ENCODE data around the gene P2RX7. TPM values are rescaled to one million over a fixed set of nuclear protein-coding genes. Genes with fewer than 3 reads are reported as not detected.
A peak's percentile ranks its signal among the peaks of the same experiment; 100 is the strongest.

P2RX7 gene
- total RNA-seq, 2 donors from 2014 or later, result 1.4 to 11.8 TPM

DNA sequence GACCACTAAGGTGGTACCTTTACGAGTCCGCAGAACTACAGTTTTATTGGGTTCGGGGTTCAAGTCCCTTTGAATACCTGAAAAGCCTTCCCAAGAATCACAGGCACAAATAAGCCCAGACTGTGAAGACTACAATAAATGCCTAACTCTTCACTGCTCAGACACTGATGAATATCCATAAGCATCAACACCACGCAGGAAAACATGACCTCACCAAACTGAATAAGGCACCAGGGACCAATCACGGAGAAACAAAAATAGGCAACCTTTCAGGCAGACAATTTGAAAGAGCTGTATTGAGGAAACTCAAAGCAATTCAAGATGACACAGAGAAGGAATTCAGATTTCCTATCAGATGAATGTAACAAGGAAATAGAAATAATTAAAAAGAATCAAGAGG is 24.2 kb upstream of the P2RX7 start:
- WGBS, result 54% methylated on average over 5 of the region's 5 CpGs
- intact Hi-C loops (cut with DNase I), result loop anchor here (5.0 to 10.0 kb wide), 2 partner anchors 464 to 526 kb away; partner anchors contain the start of genes CABP1 and POP5

DNA sequence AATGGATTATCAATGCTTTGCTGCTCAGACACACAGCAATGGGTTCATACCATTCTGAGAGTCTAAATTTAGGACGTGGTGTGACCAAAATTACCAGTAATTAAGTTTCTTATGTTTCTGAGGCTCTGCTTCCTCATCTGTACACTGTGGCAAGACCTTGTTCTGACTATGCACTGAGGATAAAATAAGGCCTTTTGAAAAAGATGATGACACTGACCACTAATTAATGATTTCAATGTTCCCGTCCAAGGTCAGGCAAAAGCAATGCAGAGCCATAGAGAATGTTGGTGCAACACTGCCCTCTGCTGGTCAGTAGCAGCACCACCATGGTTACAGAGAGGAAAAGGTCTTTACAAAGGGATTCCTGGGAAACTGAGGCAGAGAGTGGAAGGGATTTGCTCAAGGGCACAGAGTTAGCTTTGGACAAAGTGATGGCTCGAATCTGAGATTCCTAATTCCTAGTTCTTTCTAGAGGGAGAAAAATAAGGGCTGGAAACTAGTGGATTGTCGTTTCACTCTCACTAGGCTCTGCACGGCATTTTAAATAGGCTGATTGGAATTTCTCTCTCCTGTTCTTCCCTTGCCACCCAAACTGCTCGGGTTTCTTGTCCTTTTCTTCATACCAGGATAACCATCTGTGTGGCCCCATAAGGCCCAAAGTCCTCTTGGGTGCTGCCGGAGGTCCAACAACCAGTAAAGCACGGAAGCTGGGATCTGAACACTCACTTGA is 22.3 kb upstream of the P2RX7 start:
- Histone ChIP-seq H3K4me1 (replicated peaks) (no peaks in the 10 kb centered on the region), H3K36me3 (no peaks in the 10 kb centered on the region), H3K27ac (no peak overlapping the region), H3K4me3 (no peak overlapping the region), H3K27me3 (replicated peaks; ENCODE audit: insufficient read depth) (no peaks in the 10 kb centered on the region), H3K9me3 (no peaks in the 10 kb centered on the region)
- DNase-seq (ENCODE audit: low spot score), result peak; percentile 54
- intact Hi-C loops (cut with DNase I), result no loop called here
- WGBS, result 58% methylated on average over 8 of the region's 8 CpGs
- TF ChIP-seq POLR2AphosphoS5 (IDR thresholded peaks at IDR 0.05) (peak; percentile 26), POLR2A (IDR thresholded peaks at IDR 0.05) (no peak)
- TF ChIP-seq, protein P1, sequence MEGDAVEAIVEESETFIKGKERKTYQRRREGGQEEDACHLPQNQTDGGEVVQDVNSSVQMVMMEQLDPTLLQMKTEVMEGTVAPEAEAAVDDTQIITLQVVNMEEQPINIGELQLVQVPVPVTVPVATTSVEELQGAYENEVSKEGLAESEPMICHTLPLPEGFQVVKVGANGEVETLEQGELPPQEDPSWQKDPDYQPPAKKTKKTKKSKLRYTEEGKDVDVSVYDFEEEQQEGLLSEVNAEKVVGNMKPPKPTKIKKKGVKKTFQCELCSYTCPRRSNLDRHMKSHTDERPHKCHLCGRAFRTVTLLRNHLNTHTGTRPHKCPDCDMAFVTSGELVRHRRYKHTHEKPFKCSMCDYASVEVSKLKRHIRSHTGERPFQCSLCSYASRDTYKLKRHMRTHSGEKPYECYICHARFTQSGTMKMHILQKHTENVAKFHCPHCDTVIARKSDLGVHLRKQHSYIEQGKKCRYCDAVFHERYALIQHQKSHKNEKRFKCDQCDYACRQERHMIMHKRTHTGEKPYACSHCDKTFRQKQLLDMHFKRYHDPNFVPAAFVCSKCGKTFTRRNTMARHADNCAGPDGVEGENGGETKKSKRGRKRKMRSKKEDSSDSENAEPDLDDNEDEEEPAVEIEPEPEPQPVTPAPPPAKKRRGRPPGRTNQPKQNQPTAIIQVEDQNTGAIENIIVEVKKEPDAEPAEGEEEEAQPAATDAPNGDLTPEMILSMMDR (IDR thresholded peaks at IDR 0.05), result peak; percentile 74 to 91 (median 85)

More for the DNA sequence above, 24.2 kb upstream of the P2RX7 start:
- TF ChIP-seq POLR2AphosphoS5 (IDR thresholded peaks at IDR 0.05), result no peak
- TF ChIP-seq, protein P1 (IDR thresholded peaks at IDR 0.05), result no peak
- TF ChIP-seq POLR2A (IDR thresholded peaks at IDR 0.05), result no peak
- H3K36me3 ChIP-seq, result no peaks in the 10 kb centered on the region
- no peak for DNase-seq (ENCODE audit: low spot score)
- no peak overlapping the region for H3K27ac ChIP-seq
- H3K4me3 ChIP-seq, result no peak overlapping the region
- no peaks in the 10 kb centered on the region for H3K9me3 ChIP-seq
- H3K27me3 ChIP-seq (replicated peaks; ENCODE audit: insufficient read depth), result no peaks in the 10 kb centered on the region
- H3K4me1 ChIP-seq (replicated peaks), result no peaks in the 10 kb centered on the region

DNA sequence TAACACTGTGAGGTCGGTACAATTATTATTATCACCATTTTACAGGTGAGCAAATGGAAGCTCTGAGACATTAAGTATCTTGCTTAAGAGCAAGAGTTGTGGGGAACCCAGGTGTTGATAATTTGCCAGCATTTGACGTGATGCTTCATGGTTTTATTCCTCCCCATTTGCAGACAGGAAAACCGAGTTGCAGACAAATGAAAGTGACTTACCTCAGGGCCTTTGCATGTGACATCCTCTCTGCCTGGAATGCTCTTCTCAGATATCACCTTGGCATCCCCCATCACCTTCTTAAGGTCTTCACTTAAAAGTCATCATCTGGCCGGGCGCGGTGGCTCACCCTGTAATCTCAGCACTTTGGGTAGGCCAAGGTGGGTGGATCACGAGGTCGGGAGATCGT is 21.0 kb upstream of the P2RX7 start:
- no peak for DNase-seq (ENCODE audit: low spot score)

DNA sequence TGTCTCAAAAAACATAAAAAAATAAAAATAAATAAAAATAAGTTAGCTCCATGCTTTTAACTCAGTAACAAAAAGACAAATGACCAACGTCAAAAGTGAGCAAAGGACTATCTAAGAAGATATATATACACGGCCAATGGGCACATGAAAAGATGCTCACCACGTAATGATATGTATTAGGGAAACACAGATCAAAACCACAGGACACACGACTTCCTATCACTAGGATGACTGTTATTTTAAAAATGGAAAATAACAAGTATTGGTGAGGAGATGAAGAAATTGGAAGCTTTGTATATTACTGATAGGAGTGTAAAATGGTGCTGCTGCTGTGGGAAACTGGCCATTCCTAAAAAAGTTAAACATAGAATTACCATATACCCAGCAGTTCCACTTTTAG is 20.2 kb upstream of the P2RX7 start:
- intact Hi-C loops (cut with DNase I), result no loop called here
- TF ChIP-seq POLR2A (IDR thresholded peaks at IDR 0.05) (no peak), POLR2AphosphoS5 (IDR thresholded peaks at IDR 0.05) (no peak)
- TF ChIP-seq, protein P1 (IDR thresholded peaks at IDR 0.05), result no peak
- Histone ChIP-seq H3K9me3 (no peaks in the 10 kb centered on the region), H3K27ac (no peak overlapping the region), H3K4me1 (replicated peaks) (no peaks in the 10 kb centered on the region), H3K36me3 (no peaks in the 10 kb centered on the region), H3K27me3 (replicated peaks; ENCODE audit: insufficient read depth) (no peaks in the 10 kb centered on the region), H3K4me3 (no peak overlapping the region)
- 60% methylated on average over 4 of the region's 4 CpGs for WGBS
- DNase-seq (ENCODE audit: low spot score), result no peak

More for the DNA sequence above, 21.0 kb upstream of the P2RX7 start:
- no peak for TF ChIP-seq POLR2AphosphoS5 (IDR thresholded peaks at IDR 0.05)
- TF ChIP-seq, protein P1 (IDR thresholded peaks at IDR 0.05), result no peak
- no peak for TF ChIP-seq POLR2A (IDR thresholded peaks at IDR 0.05)
- no peak overlapping the region for H3K4me3 ChIP-seq
- H3K9me3 ChIP-seq, result no peaks in the 10 kb centered on the region
- H3K27ac ChIP-seq, result no peak overlapping the region
- 73% methylated on average over 9 of the region's 9 CpGs for WGBS
- no peaks in the 10 kb centered on the region for H3K4me1 ChIP-seq (replicated peaks)
- no peaks in the 10 kb centered on the region for H3K27me3 ChIP-seq (replicated peaks; ENCODE audit: insufficient read depth)
- H3K36me3 ChIP-seq, result no peaks in the 10 kb centered on the region
- intact Hi-C loops (cut with DNase I), result no loop called here

DNA sequence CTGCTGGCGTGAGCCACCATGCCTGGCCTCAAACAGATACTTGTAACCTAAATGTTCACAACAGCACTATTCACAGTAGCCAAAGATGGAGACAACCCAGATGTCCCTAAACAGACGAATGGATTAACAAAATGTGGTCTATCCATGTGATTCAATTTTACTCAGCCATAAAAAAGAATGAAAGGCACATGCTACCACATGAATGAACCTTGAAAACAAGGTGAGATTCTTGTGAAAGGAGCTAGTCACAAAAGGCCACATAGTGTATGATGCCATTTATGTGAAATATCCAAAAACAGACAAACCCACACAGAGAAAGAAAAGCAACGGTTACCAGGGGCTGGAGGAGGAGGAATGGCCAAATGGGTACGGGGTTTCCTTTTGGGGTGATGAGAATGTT is 19.6 kb upstream of the P2RX7 start:
- WGBS, result 57% methylated on average over 4 of the region's 4 CpGs
- Histone ChIP-seq H3K4me1 (replicated peaks) (no peaks in the 10 kb centered on the region), H3K27me3 (replicated peaks; ENCODE audit: insufficient read depth) (no peaks in the 10 kb centered on the region), H3K4me3 (no peak overlapping the region), H3K36me3 (no peaks in the 10 kb centered on the region), H3K27ac (no peak overlapping the region), H3K9me3 (no peaks in the 10 kb centered on the region)
- TF ChIP-seq, protein P1 (IDR thresholded peaks at IDR 0.05), result no peak
- TF ChIP-seq POLR2A (IDR thresholded peaks at IDR 0.05) (no peak), POLR2AphosphoS5 (IDR thresholded peaks at IDR 0.05) (no peak)
- DNase-seq (ENCODE audit: low spot score), result no peak
- intact Hi-C loops (cut with DNase I), result no loop called here

All from prostate gland (tissue), 2 donors.